HepG2 (cell line): ENCODE measurements around the gene SSNA1. TPM values are rescaled to one million over a fixed set of nuclear protein-coding genes. Genes with fewer than 3 reads are reported as not detected.

ENCODE experiments used
- BCL6 ChIP-seq: IDR thresholded peaks from 2 replicates; pipeline ENCODE4 v1.6.1; 2016; ENCODE audit warnings: missing genetic modification reagents, missing compliant biosample characterization
- HNRNPL ChIP-seq: fragments of 200-400 bp; formaldehyde crosslinking; IDR thresholded peaks from 2 replicates; pipeline ENCODE4 v1.6.1; 2017; ENCODE audit warnings: mild to moderate bottlenecking, low read depth, low read length
- KLF15 ChIP-seq: sonication (generic); formaldehyde crosslinking; IDR thresholded peaks from 2 replicates; pipeline ENCODE4 v1.8.1; 2023; ENCODE audit warnings: borderline replicate concordance, mild to moderate bottlenecking, inconsistent platforms, missing genetic modification reagents, mixed read lengths
- MAFF ChIP-seq: IDR thresholded peaks from 2 replicates; pipeline ENCODE4 v1.6.1; 2011; ENCODE audit warnings: low read depth, low read length, improper control_type of control experiment
- RFX1 ChIP-seq: fragments of 450-650 bp; IDR thresholded peaks from 2 replicates; pipeline ENCODE4 v1.6.1; 2017
- SCMH1 ChIP-seq: sonication (generic); formaldehyde crosslinking; IDR thresholded peaks from 2 replicates; pipeline ENCODE4 v1.9.0; 2021; ENCODE audit warnings: missing genetic modification reagents, mild to moderate bottlenecking, borderline replicate concordance
- THAP9 ChIP-seq: sonication (generic); formaldehyde crosslinking; IDR thresholded peaks from 2 replicates; pipeline ENCODE4; 2020; ENCODE audit warnings: missing genetic modification reagents, mild to moderate bottlenecking, borderline replicate concordance
- ZNF34 ChIP-seq: sonication (generic); formaldehyde crosslinking; IDR thresholded peaks from 2 replicates; pipeline ENCODE4 v1.4.0; 2020; ENCODE audit warnings: mild to moderate bottlenecking, missing genetic modification reagents, borderline replicate concordance
- ZNF598 ChIP-seq: sonication (generic); formaldehyde crosslinking; IDR thresholded peaks from 2 replicates; pipeline ENCODE4 v1.5.1; 2020; ENCODE audit warnings: mild to moderate bottlenecking, missing genetic modification reagents, borderline replicate concordance
- ZNF839 ChIP-seq: sonication (generic); formaldehyde crosslinking; IDR thresholded peaks from 2 replicates; pipeline ENCODE4 v1.4.0; 2020; ENCODE audit warnings: missing genetic modification reagents, mild to moderate bottlenecking, borderline replicate concordance
- ZSCAN25 ChIP-seq: sonication (generic); formaldehyde crosslinking; IDR thresholded peaks from 2 replicates; pipeline ENCODE4 v1.8.0; 2022; ENCODE audit warnings: mild to moderate bottlenecking, missing genetic modification reagents
- polyA plus RNA-seq, 8 experiments: library from polyadenylated mRNA; depleted of rRNA in 3 of 8; stranded (reverse) in 7 of 8; unstranded in 1 of 8; fragments of >200 nt; fragmentation: Illumina TruSeq in 4 of 8; extraction: Trizol in 4 of 8; gene quantifications; 2 replicates each; pipeline versions ENCODE4 v1.2.1 to v1.2.3, GENCODE V29; 2011 to 2016; ENCODE audit warnings: low read depth in 4 of 8, missing spikeins in 1 of 8, mixed read lengths in 1 of 8; ENCODE audit not compliant: insufficient read depth in 1 of 8
- total RNA-seq, 5 experiments: library from RNA; depleted of rRNA; stranded (reverse); fragments of >200 nt; fragmentation: Illumina TruSeq; extraction: Trizol; gene quantifications; 2 replicates each; pipeline ENCODE4 v1.2.3, GENCODE V29; 2016; ENCODE audit warnings: low read depth in 1 of 5
- TF ChIP-seq, protein P1 (sequence below): sonication (generic); formaldehyde crosslinking; conservative IDR thresholded peaks from 2 replicates; pipeline ENCODE4 v1.8.0; 2022; ENCODE audit warnings: low read depth, missing genetic modification reagents
- TF ChIP-seq, protein P2 (sequence below), 2 experiments: sonication (generic) in 1 of 2; formaldehyde crosslinking in 1 of 2; IDR thresholded peaks; 2 replicates each; pipeline versions ENCODE4 v1.5.1 to v1.6.1; 2011 to 2020; ENCODE audit warnings: borderline replicate concordance in 1 of 2, low read depth in 1 of 2, low read length in 1 of 2, mild to moderate bottlenecking in 1 of 2, missing genetic modification reagents in 1 of 2, moderate library complexity in 1 of 2
- TF ChIP-seq, protein P3 (sequence below): sonication (generic); formaldehyde crosslinking; IDR thresholded peaks from 2 replicates; pipeline ENCODE4 v1.4.0; 2020; ENCODE audit warnings: low read depth, mild to moderate bottlenecking, missing genetic modification reagents

SSNA1 gene
- total and polyA plus RNA-seq, 2 of the 13 experiments (the other 11 are each of a cell fraction or from before 2014, with no cell fraction given): 35.9 to 49.4 TPM

DNA sequence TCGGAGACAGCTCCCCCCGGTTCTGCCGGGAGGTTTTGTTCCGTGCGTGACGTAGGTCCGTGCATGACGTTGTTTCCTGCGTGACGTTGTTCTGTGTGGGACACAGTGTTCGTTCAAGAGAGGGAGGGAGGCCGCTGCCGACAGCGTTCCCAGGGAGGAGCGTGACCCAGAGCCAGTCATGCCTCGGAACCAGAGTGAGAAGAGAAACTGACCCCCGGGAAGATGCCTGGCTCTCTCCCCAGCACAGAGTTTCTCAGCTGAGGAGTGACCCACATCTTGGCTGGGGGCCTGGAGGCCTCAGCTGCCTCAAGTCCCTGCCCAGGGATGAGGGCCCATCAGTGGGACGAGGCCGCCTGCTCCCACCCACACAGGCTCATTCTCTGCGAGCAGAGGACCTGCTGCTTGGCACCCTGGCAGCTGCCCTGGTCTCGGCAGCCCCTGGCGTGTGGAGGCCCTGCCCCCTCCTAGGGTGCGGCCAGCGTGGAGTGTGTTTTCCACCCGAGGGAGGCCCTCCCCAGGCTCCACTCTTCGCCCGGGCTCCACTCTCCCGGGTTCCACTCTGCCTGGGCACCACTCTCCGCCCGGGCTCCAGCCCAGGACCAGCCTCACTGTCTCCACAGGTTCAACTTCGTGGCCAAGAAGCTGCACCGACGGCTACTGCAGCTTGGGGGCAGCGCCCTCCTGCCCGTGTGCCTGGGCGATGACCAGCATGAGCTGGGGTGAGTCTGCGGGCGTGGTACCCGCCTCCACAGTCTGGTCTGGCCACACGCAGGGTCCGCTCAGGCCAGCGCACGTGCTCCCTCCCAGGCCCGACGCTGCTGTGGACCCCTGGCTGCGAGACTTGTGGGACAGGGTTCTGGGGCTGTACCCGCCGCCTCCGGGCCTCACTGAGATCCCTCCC is 24.9 kb downstream of the SSNA1 start (continued):
- no peak for TF ChIP-seq KLF15 (CRISPR knock-in tag)
- TF ChIP-seq ZNF34 (CRISPR knock-in tag): no peak
- no peak for TF ChIP-seq ZNF598 (CRISPR knock-in tag)
- TF ChIP-seq MAFF: no peak
- no peak for TF ChIP-seq BCL6 (CRISPR knock-in tag)
- 0 out of 2 replicates have a peak, but pooled peaks have one; percentile 61 for TF ChIP-seq HNRNPL
- TF ChIP-seq, protein P1, sequence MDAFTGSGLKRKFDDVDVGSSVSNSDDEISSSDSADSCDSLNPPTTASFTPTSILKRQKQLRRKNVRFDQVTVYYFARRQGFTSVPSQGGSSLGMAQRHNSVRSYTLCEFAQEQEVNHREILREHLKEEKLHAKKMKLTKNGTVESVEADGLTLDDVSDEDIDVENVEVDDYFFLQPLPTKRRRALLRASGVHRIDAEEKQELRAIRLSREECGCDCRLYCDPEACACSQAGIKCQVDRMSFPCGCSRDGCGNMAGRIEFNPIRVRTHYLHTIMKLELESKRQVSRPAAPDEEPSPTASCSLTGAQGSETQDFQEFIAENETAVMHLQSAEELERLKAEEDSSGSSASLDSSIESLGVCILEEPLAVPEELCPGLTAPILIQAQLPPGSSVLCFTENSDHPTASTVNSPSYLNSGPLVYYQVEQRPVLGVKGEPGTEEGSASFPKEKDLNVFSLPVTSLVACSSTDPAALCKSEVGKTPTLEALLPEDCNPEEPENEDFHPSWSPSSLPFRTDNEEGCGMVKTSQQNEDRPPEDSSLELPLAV: no peak
- TF ChIP-seq SCMH1 (CRISPR knock-in tag): no peak
- no peak for TF ChIP-seq ZSCAN25
- TF ChIP-seq, protein P2, sequence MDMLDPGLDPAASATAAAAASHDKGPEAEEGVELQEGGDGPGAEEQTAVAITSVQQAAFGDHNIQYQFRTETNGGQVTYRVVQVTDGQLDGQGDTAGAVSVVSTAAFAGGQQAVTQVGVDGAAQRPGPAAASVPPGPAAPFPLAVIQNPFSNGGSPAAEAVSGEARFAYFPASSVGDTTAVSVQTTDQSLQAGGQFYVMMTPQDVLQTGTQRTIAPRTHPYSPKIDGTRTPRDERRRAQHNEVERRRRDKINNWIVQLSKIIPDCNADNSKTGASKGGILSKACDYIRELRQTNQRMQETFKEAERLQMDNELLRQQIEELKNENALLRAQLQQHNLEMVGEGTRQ (IDR thresholded peaks at IDR 0.05; ENCODE audit: low read depth, low read length): no peak
- TF ChIP-seq, protein P2 (CRISPR knock-in tag; IDR thresholded peaks at IDR 0.05; ENCODE audit: borderline replicate concordance): no peak
- TF ChIP-seq ZNF839 (CRISPR knock-in tag): 0 out of 2 replicates have a peak, but pooled peaks have one; percentile 59
- TF ChIP-seq, protein P3, sequence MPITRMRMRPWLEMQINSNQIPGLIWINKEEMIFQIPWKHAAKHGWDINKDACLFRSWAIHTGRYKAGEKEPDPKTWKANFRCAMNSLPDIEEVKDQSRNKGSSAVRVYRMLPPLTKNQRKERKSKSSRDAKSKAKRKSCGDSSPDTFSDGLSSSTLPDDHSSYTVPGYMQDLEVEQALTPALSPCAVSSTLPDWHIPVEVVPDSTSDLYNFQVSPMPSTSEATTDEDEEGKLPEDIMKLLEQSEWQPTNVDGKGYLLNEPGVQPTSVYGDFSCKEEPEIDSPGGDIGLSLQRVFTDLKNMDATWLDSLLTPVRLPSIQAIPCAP: no peak
- TF ChIP-seq RFX1: no peak
- TF ChIP-seq THAP9 (CRISPR knock-in tag): no peak
